ENCODE data around the gene ZSCAN22. TPM values are rescaled to one million over a fixed set of nuclear protein-coding genes. Genes with fewer than 3 reads are reported as not detected.
"Not testable (repeated sequence)": the region's sequence is repeated elsewhere in the genome, so short reads cannot be mapped to it uniquely, and the experiment has no call there.

Gene ZSCAN22
- total RNA-seq, 1 experiment from 2014 or later, result 3.2 TPM

GRCh38 chr19:58307736-58308135 is 19.1 kb upstream of the ZSCAN22 start:
- ChIA-PET POLR2A (ENCODE audit: low non-redundant PET) (no interaction called here), CTCF (no interaction called here)
- BruUV-seq (replicated peaks), result no TSS peak
- no peak overlapping the region for H3K4me3 ChIP-seq (ENCODE audit: low read depth, low read length, poor library complexity, severe bottlenecking)
- no peak overlapping the region for H3K27ac ChIP-seq (ENCODE audit: low read depth, low read length, poor library complexity, severe bottlenecking)
- intact Hi-C loops (cut with micrococcal nuclease; ENCODE audit: unreplicated experiment), result no loop called here
- no peak for TF ChIP-seq CTCF (conservative IDR thresholded peaks at IDR 0.05; ENCODE audit: low read depth, low read length)
- no peaks in the 10 kb centered on the region for H3K9me3 ChIP-seq (ENCODE audit: low read depth, low read length, poor library complexity, severe bottlenecking)
- H3K4me1 ChIP-seq (ENCODE audit: insufficient read depth, low read length, poor library complexity, severe bottlenecking), result peaks cover 8% of the 10 kb centered on the region
- H3K27me3 ChIP-seq (replicated peaks; ENCODE audit: insufficient read depth, low read depth, low read length, poor library complexity), result no peaks in the 10 kb centered on the region
- peaks cover 42% of the 10 kb centered on the region for H3K36me3 ChIP-seq (ENCODE audit: insufficient read depth, low read length, poor library complexity, severe bottlenecking)
- no peak for DNase-seq (ENCODE audit: low spot score)

GRCh38 chr19:58310685-58311084 is 16.1 kb upstream of the ZSCAN22 start:
- H3K4me3 ChIP-seq (ENCODE audit: low read depth, low read length, poor library complexity, severe bottlenecking); POLR2A ChIA-PET (ENCODE audit: low non-redundant PET); CTCF ChIA-PET; BruUV-seq (replicated peaks); H3K9me3 ChIP-seq (ENCODE audit: low read depth, low read length, poor library complexity, severe bottlenecking); intact Hi-C loops (cut with micrococcal nuclease; ENCODE audit: unreplicated experiment); H3K27ac ChIP-seq (ENCODE audit: low read depth, low read length, poor library complexity, severe bottlenecking); H3K4me1 ChIP-seq (ENCODE audit: insufficient read depth, low read length, poor library complexity, severe bottlenecking); H3K27me3 ChIP-seq (replicated peaks; ENCODE audit: insufficient read depth, low read depth, low read length, poor library complexity): not testable (repeated sequence)
- H3K36me3 ChIP-seq (ENCODE audit: insufficient read depth, low read length, poor library complexity, severe bottlenecking), result peaks cover 62% of the 10 kb centered on the region
- peak; percentile 28; the same call in 1 of the 2 replicates for TF ChIP-seq CTCF (conservative IDR thresholded peaks at IDR 0.05; ENCODE audit: low read depth, low read length)
- DNase-seq (ENCODE audit: low spot score), result peak; percentile 34

GRCh38 chr19:58311345-58311865 is 15.4 kb upstream of the ZSCAN22 start:
- POLR2A ChIA-PET (ENCODE audit: low non-redundant PET), result no interaction called here
- H3K27me3 ChIP-seq (replicated peaks; ENCODE audit: insufficient read depth, low read depth, low read length, poor library complexity), result no peaks in the 10 kb centered on the region
- BruUV-seq (replicated peaks), result no TSS peak
- no peak for TF ChIP-seq CTCF (conservative IDR thresholded peaks at IDR 0.05; ENCODE audit: low read depth, low read length)
- TF ChIP-seq EZH2 (IDR thresholded peaks at IDR 0.05; ENCODE audit: borderline replicate concordance, low read depth, low read length, poor library complexity, severe bottlenecking), result no peak
- H3K36me3 ChIP-seq (ENCODE audit: insufficient read depth, low read length, poor library complexity, severe bottlenecking), result peaks cover 62% of the 10 kb centered on the region
- H3K9me3 ChIP-seq (ENCODE audit: low read depth, low read length, poor library complexity, severe bottlenecking), result no peaks in the 10 kb centered on the region
- H3K27ac ChIP-seq (ENCODE audit: low read depth, low read length, poor library complexity, severe bottlenecking), result no peak overlapping the region
- peaks cover 8% of the 10 kb centered on the region for H3K4me1 ChIP-seq (ENCODE audit: insufficient read depth, low read length, poor library complexity, severe bottlenecking)
- CTCF ChIA-PET, result interaction anchor here (0.6 kb wide), 1 partner anchor 167 kb away, joined by 3 read pairs; no protein-coding TSS in a partner anchor
- DNase-seq (ENCODE audit: low spot score), result no peak
- no peak overlapping the region for H3K4me3 ChIP-seq (ENCODE audit: low read depth, low read length, poor library complexity, severe bottlenecking)
- intact Hi-C loops (cut with micrococcal nuclease; ENCODE audit: unreplicated experiment), result no loop called here

Data from A673 (cell line).